Measurements from ENCODE around the gene MYOF. TPM values are rescaled to one million over a fixed set of nuclear protein-coding genes. Genes with fewer than 3 reads are reported as not detected.

Gene MYOF
- polyA plus RNA-seq, 1 donor (not counting 4 experiments of a cell fraction or from before 2014, with no cell fraction given), result 232 TPM

DNA sequence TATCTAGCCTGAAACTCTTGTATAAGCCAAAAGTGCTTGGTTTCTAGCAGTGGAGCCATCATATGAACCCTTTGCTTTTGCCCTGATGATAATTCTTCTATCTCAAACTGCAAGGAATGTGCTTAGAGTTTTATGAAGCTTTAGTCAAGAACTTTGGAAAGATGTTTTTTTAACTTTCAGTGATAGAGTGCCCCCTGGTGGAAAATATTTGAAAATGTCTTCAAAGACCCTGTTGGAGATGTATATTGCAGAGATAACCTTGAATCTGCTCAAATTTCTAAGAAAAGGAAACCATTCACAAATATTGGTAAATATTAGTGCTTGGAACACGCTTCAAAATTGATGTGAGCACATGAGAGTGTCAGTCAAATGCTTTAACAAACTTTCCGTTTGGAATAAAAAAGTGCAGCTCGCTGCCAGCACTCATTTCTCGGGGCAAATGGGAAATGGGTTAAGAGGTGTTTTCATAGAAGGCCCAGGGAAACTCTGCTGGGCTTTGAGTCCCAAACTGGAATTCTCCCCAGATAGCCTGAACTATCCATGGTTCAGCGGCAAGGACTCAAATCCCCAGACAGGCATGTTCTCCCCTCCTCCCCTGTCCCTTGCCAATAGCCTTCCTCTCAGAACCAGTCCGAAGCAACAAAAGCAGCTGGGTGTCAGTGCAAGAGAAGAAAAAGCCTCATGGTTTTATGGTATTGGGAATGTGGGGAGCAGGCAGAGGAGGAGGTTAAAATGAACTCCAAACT, 129.3 kb downstream of the MYOF start:
- Histone ChIP-seq H3K9me3 (ENCODE audit: control insufficient read depth, low read depth, low read length) (no peaks in the 10 kb centered on the region), H3K27ac (ENCODE audit: control insufficient read depth, insufficient read depth, low read length) (no peak overlapping the region), H3K27me3 (ENCODE audit: control insufficient read depth, extremely low read depth, insufficient read depth, low read length) (no peaks in the 10 kb centered on the region), H3K9ac (ENCODE audit: control insufficient read depth, extremely low read depth, insufficient read depth, low read length) (no peak overlapping the region), H3K4me2 (ENCODE audit: control insufficient read depth, extremely low read depth, insufficient read depth, low read depth, low read length) (no peak overlapping the region), H2AFZ (ENCODE audit: control insufficient read depth, low read length) (no peak overlapping the region), H3K36me3 (ENCODE audit: control insufficient read depth in 2 of 2, extremely low read depth in 1 of 2, insufficient read depth in 2 of 2, low read length in 2 of 2) (peaks cover 62 to 72% of the 10 kb centered on the region in 2 experiments), H4K20me1 (ENCODE audit: control insufficient read depth, extremely low read depth, insufficient read depth, low read length) (peaks cover 3% of the 10 kb centered on the region), H3K79me2 (ENCODE audit: control insufficient read depth, insufficient read depth, low read length) (no peaks in the 10 kb centered on the region), H3K4me3 (ENCODE audit: control insufficient read depth in 2 of 3, extremely low read depth in 1 of 3, insufficient read depth in 2 of 3, low read depth in 1 of 3, low read length in 3 of 3) (no peak overlapping the region), H3K9me1 (ENCODE audit: control insufficient read depth, extremely low read depth, insufficient read depth, low read length) (no peaks in the 10 kb centered on the region), H3K4me1 (ENCODE audit: control insufficient read depth, extremely low read depth, insufficient read depth, low read length) (no peaks in the 10 kb centered on the region)
- TF ChIP-seq, protein P1, sequence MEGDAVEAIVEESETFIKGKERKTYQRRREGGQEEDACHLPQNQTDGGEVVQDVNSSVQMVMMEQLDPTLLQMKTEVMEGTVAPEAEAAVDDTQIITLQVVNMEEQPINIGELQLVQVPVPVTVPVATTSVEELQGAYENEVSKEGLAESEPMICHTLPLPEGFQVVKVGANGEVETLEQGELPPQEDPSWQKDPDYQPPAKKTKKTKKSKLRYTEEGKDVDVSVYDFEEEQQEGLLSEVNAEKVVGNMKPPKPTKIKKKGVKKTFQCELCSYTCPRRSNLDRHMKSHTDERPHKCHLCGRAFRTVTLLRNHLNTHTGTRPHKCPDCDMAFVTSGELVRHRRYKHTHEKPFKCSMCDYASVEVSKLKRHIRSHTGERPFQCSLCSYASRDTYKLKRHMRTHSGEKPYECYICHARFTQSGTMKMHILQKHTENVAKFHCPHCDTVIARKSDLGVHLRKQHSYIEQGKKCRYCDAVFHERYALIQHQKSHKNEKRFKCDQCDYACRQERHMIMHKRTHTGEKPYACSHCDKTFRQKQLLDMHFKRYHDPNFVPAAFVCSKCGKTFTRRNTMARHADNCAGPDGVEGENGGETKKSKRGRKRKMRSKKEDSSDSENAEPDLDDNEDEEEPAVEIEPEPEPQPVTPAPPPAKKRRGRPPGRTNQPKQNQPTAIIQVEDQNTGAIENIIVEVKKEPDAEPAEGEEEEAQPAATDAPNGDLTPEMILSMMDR (optimal IDR thresholded peaks at IDR 0.05 in 1 of 3, IDR thresholded peaks at IDR 0.05 in 1 of 3, conservative IDR thresholded peaks at IDR 0.05 in 1 of 3; ENCODE audit: extremely low read depth in 1 of 3, insufficient read depth in 2 of 3, low read length in 3 of 3), result peak in 1 of 3 experiments; percentile 46
- TF ChIP-seq EZH2 (IDR thresholded peaks at IDR 0.05; ENCODE audit: low read length), result no peak
- dilution Hi-C loops (cut with MboI; ENCODE audit: extremely low pct_ligation_motif_present, low sequenced_read_pairs), result no loop called here
- FAIRE-seq (no peak), DNase-seq (ENCODE audit: low read depth, low spot score) (no peak)

DNA sequence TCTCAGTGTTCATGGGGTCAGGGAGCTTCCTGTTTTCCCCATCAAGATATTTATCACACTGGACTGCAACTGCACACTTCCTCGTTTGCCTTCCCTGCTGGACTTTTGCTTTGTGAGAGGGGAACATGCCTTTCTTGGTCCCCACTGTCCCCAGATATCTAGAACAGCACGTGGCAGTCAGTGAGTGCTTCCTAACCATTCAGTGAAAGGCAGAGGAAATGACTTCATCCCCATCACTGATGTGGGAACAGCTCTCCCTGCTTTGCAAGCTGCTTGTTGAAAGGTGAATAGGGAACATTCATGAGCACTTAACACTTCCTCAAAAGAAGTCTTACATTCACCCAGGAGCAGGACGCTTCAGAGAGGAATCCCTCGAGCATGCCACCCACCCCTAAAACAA, 135.4 kb downstream of the MYOF start:
- peaks cover 76 to 88% of the 10 kb centered on the region in 2 experiments for H3K36me3 ChIP-seq (ENCODE audit: control insufficient read depth in 2 of 2, extremely low read depth in 1 of 2, insufficient read depth in 2 of 2, low read length in 2 of 2)
- FAIRE-seq, result no peak
- dilution Hi-C loops (cut with MboI; ENCODE audit: extremely low pct_ligation_motif_present, low sequenced_read_pairs), result no loop called here

More for the DNA sequence above, 135.4 kb downstream of the MYOF start:
- TF ChIP-seq, protein P1 (optimal IDR thresholded peaks at IDR 0.05 in 1 of 3, IDR thresholded peaks at IDR 0.05 in 1 of 3, conservative IDR thresholded peaks at IDR 0.05 in 1 of 3; ENCODE audit: extremely low read depth in 1 of 3, insufficient read depth in 2 of 3, low read length in 3 of 3), result no peak
- no peak for TF ChIP-seq EZH2 (IDR thresholded peaks at IDR 0.05; ENCODE audit: low read length)
- Histone ChIP-seq H3K9me1 (ENCODE audit: control insufficient read depth, extremely low read depth, insufficient read depth, low read length) (no peaks in the 10 kb centered on the region), H3K9me3 (ENCODE audit: control insufficient read depth, low read depth, low read length) (no peaks in the 10 kb centered on the region), H3K9ac (ENCODE audit: control insufficient read depth, extremely low read depth, insufficient read depth, low read length) (no peak overlapping the region), H3K4me3 (ENCODE audit: control insufficient read depth in 2 of 3, extremely low read depth in 1 of 3, insufficient read depth in 2 of 3, low read depth in 1 of 3, low read length in 3 of 3) (no peak overlapping the region), H3K27ac (ENCODE audit: control insufficient read depth, insufficient read depth, low read length) (no peak overlapping the region), H4K20me1 (ENCODE audit: control insufficient read depth, extremely low read depth, insufficient read depth, low read length) (peaks cover 2% of the 10 kb centered on the region), H3K4me2 (ENCODE audit: control insufficient read depth, extremely low read depth, insufficient read depth, low read depth, low read length) (no peak overlapping the region), H3K79me2 (ENCODE audit: control insufficient read depth, insufficient read depth, low read length) (no peaks in the 10 kb centered on the region), H3K4me1 (ENCODE audit: control insufficient read depth, extremely low read depth, insufficient read depth, low read length) (no peaks in the 10 kb centered on the region), H2AFZ (ENCODE audit: control insufficient read depth, low read length) (no peak overlapping the region), H3K27me3 (ENCODE audit: control insufficient read depth, extremely low read depth, insufficient read depth, low read length) (no peaks in the 10 kb centered on the region)
- DNase-seq (ENCODE audit: low read depth, low spot score), result no peak
